Activated T-cell treated with anti-CD3 and anti-CD28 coated beads for 48 hours (primary cell): ENCODE data around the gene SLC27A1.
"Not testable (repeated sequence)": the region's sequence is repeated elsewhere in the genome, so short reads cannot be mapped to it uniquely, and the experiment has no call there.

ENCODE experiments used
- DNase-seq: peaks from one replicate; pipeline ENCODE4 v3.0.0-alpha.2; 2020; ENCODE audit warnings: low read depth

SLC27A1 gene

GRCh38 chr19:17539238-17540117 is 69.2 kb downstream of the SLC27A1 start:
- DNase-seq, result peak; percentile 95

GRCh38 chr19:17540174-17540573 is 69.8 kb downstream of the SLC27A1 start:
- DNase-seq, result no peak

- no peak for DNase-seq
Observed at GRCh38 chr19:17541184-17541759, 70.9 kb downstream of the SLC27A1 start.

GRCh38 chr19:17542042-17542441 is 71.7 kb downstream of the SLC27A1 start:
- no peak for DNase-seq

GRCh38 chr19:17542793-17543582 is 72.7 kb downstream of the SLC27A1 start:
- no peak for DNase-seq

GRCh38 chr19:17543986-17544385 is 73.7 kb downstream of the SLC27A1 start:
- DNase-seq, result no peak

- DNase-seq, result no peak
Observed at GRCh38 chr19:17544418-17544817, 74.1 kb downstream of the SLC27A1 start.

GRCh38 chr19:17548145-17548544 is 77.8 kb downstream of the SLC27A1 start:
- no peak for DNase-seq

GRCh38 chr19:17549085-17549740 is 78.9 kb downstream of the SLC27A1 start:
- DNase-seq, result no peak

- no peak for DNase-seq
Observed at GRCh38 chr19:17550076-17550667, 79.8 kb downstream of the SLC27A1 start.

- DNase-seq, result not testable (repeated sequence)
Observed at GRCh38 chr19:17552735-17553134, 82.4 kb downstream of the SLC27A1 start.

GRCh38 chr19:17553256-17553655 is 82.9 kb downstream of the SLC27A1 start:
- DNase-seq, result no peak

GRCh38 chr19:17554968-17555479 is 84.7 kb downstream of the SLC27A1 start:
- DNase-seq, result no peak

- DNase-seq, result peak; percentile 99
Observed at GRCh38 chr19:17555480-17555928, 85.2 kb downstream of the SLC27A1 start, which contains the start of gene COLGALT1. COLGALT1 (plus strand) TSS chr19:17555649; CDS start chr19:17555714, 65 bp downstream.
